Renal cortical epithelial cell (primary cell): Measurements from ENCODE around the gene POT1. TPM values are rescaled to one million over a fixed set of nuclear protein-coding genes. Genes with fewer than 3 reads are reported as not detected.
A peak's percentile ranks its signal among the peaks of the same experiment; 100 is the strongest.
"Not testable (repeated sequence)": the region's sequence is repeated elsewhere in the genome, so short reads cannot be mapped to it uniquely, and the experiment has no call there.

Experiments used
- DNase-seq: peaks from one replicate; pipeline ENCODE4 v3.0.0-alpha.2; 2011; ENCODE audit warnings: low read depth
- total RNA-seq: library from RNA; depleted of rRNA; stranded (reverse); fragments of >200 nt; gene quantifications from 2 replicates; pipeline ENCODE4 v1.2.3, GENCODE V29; 2014

The POT1 gene, protein sequence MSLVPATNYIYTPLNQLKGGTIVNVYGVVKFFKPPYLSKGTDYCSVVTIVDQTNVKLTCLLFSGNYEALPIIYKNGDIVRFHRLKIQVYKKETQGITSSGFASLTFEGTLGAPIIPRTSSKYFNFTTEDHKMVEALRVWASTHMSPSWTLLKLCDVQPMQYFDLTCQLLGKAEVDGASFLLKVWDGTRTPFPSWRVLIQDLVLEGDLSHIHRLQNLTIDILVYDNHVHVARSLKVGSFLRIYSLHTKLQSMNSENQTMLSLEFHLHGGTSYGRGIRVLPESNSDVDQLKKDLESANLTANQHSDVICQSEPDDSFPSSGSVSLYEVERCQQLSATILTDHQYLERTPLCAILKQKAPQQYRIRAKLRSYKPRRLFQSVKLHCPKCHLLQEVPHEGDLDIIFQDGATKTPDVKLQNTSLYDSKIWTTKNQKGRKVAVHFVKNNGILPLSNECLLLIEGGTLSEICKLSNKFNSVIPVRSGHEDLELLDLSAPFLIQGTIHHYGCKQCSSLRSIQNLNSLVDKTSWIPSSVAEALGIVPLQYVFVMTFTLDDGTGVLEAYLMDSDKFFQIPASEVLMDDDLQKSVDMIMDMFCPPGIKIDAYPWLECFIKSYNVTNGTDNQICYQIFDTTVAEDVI
- 23.6 and 29.7 TPM in 2 replicates for total RNA-seq

DNA sequence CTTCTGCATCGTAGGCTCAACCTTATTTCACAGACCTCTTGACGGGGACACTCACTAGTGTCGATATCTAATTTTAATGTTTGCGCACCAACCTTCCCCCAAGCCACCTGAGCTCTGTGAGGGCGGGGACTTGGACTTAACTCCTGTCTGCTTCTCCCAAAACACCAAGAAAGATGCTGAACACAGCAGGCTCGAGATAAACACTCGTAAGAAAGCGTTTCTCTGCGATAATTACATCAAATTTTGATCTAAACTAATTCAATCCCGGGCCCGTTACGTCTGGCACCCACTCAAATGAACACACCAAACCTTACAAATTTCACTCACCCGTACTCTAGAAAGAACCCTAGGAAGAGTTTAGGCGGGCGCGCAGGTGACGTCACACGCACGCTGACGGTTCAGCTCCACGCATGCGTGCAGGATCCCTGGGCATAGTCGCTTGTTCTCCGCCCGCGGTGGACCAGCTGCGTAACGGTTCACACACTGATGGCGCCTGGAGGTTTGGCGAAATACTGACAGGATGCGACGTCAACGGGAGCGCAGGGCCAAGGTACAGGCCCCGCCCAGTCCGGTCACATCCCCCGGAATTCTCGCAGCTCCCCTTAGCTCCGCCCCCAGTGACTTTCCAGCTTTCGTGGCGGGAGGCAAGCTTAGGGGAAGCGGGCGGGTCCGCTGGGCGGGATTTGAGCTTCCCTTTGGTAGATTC, at the start of gene POT1:
Gene POT1, minus strand, starts transcription at position 359 of the 706 bp plus-strand sequence. CDS start 32,652 bp downstream, outside the sequence.
- DNase-seq, result peak; percentile 98

DNA sequence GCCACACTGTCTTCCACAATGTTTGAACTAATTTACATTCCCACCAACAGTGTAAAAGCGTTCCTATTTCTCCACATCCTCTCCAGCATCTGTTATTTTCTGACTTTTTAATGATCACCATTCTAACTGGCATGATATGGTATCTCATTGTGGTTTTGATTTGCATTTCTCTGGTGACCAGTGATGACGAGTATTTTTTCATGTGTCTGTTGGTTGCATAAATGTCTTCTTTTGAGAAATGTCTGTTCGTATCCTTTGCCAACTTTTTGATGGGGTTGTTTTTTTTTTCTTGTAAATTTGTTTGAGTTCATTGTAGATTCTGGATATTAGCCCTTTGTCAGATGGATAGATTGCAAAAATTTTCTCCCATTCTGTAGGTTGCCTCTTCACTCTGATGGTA, 45.5 kb upstream of the POT1 start:
- not testable (repeated sequence) for DNase-seq

DNA sequence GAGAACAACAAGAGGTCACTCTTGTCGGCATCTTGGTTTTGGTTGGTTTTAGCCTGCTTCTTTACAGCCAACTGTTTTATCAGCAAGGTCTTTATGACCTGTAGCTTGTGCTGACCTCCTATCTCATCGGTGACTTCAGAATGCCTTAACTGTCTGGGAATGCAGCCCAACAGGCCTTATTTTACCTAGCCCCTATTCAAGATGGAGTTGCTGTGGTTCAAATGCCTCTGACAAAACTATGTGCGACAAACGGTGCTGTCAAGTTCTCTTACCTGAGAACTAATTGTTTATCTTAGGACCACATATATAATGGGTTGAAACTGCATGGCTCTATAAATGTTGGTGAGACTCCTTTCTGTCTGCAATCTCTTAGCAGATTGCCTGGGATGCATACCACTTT, 35.9 kb upstream of the POT1 start:
- no peak for DNase-seq

DNA sequence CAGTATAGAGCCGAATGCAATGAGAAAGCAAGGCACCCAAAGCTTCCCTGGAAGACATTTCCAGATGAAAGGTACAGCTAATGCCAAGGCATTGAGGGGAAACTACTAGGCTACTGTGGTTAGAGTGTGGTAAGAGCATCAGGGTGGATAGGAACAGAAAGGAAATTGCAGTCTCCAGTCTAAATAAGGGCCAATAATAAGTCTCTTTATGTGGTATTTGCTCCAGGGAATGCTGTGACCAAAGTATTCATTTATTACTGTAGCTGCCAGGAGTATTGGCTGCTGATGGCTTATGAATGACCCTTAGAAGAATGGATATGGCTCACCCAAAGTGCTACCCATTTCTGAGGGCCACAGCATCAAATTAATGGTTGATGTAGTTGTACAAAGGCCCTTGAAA, 30.1 kb upstream of the POT1 start:
- DNase-seq, result no peak

DNA sequence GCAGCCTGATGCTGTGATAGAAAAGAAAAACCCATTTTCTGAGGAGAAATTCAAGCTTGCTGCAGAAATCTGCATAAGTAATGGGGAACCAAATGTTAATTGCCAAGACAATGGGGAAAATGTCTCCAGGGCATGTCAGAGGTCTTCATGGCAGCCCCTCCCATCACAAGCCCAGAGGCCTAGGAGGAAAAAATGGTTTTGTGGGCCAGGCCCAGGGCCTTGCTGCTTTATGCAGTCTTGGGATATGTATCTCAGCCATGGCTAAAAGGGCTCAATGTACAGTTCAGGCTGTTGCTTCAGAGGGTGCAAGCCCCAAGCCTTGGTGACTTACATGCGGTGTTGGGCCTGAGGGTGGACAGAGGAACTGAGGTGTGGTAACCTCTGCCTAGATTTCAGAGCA, 28.3 kb upstream of the POT1 start:
- DNase-seq, result not testable (repeated sequence)

DNA sequence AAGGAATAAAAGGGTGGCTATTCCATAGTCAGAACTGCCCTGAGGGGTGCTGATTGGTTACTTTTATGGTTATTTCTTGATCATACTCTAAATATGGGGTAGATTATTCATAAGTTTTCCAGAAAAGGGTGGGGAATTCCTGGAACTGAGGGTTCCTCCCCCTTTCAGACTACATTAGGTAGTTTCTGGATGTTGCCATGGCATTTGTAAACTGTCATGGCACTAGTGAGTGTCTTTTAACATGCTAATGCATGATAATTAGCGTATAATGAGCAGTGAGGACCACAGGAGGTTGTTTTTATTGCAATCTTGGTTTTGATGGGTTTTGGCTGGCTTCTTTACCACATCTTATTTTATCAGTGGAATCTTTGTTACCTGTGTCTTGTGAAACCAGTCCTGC, 26.5 kb upstream of the POT1 start:
- DNase-seq, result no peak

DNA sequence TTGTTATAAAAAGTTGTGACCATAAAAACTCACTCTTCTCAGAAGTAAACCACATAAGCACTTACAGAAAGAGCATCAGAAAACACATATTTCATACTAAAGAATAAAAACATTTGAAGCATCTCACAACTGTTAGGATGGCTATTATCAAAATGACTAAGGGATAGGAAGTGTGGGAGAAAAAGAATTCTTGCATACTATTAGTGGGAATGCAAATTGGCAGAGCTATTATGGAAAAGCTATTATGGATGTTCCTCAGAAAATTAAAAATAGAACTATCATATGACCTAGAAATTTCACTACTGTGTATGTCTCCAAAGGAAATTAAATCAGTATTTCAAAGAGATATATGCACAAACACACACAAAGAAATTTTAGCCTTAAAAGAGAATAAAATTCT, 25.2 kb upstream of the POT1 start:
- DNase-seq, result no peak

DNA sequence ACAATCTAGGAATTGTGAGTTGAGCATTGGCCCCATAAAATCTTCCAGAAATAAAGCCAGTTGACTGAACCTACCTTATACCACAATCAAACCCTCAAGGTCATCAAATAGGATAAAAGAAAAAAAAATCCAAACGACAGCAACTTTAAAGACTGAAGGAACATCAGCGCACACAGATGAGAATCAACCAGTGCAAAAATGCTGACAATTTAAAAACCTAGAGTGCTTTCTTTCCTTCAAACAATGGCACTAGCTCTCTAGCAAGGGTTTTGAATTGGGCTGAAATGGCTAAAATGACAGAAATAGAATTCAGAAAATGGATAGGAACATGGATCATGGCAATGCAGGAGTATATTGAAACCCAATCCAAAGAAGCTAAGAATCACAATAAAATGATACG, 16.1 kb upstream of the POT1 start:
- DNase-seq, result no peak

DNA sequence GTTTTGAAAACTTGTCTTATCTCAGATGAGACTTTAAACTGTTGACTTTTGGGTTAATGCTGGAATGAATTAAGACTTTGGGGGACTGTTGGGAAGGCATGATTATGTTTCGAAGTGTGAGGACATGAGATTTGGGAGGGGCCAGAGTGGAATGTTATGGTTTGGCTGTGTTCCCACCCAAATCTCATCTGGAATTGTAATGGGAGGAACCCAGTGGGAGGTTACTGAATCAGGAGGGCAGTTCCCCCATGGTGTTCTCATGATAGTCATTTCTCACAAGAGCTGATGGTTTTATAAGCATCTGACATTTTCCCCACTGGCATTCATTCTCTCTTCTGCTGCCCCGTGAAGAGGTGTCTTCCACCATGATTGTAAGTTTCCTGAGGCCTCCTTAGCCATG, 13.8 kb upstream of the POT1 start:
- no peak for DNase-seq

DNA sequence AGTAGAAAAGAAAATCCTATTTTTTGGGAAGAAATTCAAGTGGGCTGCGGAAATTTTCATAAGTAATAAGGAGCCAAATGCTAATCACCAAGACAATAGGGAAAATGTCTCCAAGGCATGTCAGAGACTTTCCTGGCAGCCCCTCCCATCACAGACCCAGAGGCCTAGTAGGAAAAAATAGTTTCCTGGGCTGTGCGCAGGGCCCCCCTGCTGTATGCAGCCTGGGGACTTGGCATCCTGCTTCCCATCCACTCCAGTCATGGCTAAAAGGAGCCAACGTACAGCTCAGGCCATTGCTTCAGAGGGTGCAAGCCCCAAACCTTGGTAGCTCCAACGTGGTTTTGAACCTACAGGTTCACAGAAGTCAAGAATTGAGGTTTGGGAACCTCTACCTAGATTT, 12.8 kb upstream of the POT1 start:
- no peak for DNase-seq

DNA sequence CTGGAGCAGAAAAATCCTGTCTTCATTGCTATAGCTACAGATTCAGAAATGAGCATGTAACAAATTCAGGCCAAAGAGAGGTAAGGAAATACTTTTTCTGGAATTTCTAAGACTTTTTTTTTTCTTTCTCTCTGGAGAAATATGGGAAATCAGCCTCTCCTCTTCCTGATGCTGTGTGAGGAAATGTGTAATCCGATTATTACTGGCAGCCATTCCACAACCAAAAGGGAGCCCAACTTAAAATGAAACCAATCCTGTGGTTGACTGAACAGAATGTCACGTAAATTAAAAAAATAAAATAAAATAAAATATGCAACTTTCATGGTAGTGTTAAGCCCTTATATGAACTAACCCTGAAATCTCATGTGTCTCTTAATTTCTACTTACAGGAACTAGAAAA, 10.7 kb upstream of the POT1 start:
- no peak for DNase-seq

DNA sequence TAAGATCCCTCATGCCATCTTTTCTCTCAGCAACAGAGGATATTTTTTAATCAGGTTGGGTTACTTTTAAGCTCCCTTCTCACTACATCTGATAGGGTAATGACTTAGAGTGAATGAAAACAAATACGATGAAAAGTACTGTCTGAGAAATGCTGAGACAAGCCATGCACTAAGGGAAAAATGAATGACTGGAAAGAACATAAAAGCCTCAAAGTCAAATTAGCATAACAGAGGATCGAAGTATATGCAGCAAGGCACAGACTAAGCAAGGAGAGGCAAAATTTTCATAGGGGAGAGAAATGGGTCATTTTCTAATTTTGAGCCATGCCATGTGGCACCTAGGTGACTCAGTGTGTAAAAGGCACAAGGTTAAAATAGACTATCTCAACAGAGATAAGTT, 8.5 kb upstream of the POT1 start:
- DNase-seq, result no peak

DNA sequence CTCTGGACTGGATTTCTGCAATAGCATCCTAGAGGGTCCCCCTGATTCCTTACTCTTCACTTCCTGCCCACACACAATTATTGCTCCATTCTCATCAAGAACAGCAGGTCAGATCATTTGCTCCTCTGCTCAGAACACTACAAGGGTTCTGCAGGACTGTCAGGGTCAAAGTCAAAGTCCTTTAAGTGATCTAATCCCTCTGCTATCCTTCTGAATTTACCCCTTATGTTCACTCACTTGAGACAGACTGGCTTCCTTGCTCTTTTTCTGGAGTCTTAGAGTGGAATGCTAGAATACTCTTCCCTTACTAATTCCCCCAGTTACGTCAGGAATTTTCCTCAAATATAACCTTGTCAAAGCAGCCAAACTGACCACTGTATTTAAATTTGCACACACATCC, 7.5 kb upstream of the POT1 start:
- DNase-seq, result peak; percentile 50

DNA sequence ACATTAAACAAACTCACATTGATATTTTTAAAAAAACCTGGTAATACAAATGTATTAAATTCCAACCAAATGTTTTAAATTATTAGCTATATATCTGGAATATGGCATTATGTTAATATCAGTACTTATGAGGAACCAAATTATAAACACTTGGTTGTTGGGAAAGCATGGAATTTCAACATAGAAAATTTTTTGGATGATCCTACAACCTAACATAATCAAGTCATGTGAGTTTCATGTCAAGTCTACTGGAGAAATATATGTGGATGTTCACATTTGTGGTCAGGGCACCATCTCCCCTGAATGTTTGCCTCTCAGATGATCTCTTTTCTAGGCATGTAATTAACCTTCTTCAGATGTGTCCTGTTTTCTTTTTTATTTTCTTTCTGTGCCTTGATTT, 5.2 kb upstream of the POT1 start:
- DNase-seq, result no peak

DNA sequence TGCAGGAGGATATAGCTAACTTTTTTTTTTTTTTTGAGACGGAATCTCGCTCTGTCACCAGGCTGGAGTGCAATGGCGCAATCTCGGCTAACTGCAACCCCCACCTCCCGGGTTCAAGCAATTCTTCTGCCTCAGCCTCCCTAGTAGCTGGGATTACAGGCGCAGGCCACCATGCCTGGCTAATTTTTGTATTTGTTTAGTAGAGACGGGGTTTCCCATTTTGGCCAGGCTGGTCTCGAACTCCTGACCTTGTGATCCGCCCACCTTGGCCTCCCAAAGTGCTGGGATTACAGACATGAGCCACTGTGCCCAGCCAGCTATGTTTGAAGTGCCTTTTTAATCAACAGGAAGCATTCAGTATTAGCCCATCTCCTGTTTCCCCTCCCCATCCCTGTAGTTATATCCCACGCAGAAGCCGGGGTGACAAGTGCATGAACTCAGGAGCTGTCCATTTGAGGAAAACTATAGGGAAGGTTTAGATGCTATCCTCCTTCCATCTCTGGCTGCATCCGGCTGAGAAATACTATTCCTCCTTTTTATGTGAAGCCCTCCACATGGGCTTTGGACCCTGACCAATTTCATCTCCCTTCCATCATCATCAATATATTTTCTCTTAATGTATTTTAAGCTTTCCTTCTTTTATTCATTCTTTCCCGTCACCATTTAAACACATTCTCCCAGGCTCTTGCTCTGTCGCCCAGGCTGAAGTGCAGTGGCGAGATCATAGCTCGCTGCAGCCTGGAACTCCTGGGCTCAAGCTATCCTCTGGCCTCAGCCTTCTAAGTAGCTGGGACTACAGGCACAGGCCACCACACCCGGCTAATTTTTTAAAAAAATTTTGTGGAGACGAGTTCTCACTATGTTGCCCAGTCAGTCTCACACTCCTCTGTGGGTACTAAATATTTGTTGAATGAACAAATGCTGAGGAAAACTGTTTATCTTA, 1.3 kb upstream of the POT1 start:
- no peak for DNase-seq

DNA sequence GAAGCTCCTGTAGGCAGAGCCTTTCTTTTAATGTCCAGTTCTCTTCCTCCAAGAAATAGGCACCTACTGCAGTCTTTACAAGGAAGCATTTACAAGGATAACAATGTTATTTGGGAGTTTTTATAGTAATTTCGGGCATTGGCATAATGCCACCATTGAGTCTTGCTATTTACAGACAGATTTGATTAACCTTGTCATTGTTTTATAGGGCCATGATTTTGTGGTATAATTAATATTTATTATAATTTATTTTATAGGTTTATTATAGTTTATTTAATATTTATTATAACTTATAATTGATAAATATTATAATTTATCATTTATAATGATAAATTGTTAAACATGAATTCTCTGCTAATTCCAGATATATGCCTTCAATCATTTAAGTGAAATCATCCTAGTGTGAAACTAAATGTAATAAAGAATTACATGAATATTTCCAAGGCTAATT, 573 bp upstream of the POT1 start:
- no peak for DNase-seq

DNA sequence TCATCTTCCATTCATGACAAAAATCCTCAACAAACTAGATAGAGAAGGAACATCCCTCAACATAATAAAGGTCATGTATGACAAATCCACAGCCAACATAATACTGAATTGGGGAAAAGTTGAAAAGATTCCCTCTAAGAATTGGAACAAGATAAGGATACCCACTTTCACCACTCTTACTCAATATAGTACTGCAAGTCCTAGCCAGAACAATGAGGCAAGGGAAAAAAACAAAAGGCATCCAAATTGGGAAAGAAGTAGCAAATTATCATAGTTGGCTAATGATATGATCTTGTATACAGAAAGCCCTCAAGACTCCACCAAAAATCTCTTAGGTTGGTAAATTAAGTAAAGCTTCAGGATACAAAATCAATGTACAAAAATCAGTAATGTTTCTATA, 4.7 kb downstream of the POT1 start:
- DNase-seq, result no peak

DNA sequence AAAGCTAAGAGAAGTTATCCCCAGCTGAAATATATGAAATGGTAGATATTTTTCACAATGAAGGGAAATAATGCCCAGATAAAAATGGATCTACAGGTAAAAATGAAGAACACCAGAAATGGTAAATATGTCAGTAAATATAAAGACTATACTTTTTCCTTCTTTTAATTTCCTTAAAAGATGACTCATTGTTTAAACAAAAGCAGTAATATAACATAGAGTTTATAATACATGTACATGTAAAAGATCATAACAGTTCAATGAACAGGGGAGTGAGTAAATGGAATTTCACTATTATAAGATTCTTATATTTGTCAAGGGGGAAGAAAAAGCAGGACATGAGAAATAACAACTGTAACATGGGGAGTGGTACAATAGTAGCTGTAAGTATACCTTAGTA, 7.4 kb downstream of the POT1 start:
- DNase-seq, result no peak

DNA sequence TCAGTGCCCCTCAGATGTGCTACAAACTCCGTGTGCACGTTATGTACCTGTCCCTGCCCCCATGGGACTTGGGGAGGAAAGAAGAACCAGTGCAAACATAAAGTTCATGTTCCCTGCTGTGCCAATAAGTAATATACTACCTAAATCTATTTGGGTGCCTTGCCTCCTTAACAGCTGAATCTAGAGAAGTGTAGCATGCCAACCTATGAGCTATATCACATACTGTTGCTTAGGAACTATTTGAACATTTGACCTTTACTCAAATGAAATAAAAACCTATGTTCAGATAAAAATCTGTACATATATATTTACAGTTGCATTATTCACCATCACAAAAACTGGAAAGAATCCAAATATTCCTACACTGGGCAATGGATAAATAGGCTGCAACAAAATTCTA, 9.8 kb downstream of the POT1 start:
- no peak for DNase-seq

DNA sequence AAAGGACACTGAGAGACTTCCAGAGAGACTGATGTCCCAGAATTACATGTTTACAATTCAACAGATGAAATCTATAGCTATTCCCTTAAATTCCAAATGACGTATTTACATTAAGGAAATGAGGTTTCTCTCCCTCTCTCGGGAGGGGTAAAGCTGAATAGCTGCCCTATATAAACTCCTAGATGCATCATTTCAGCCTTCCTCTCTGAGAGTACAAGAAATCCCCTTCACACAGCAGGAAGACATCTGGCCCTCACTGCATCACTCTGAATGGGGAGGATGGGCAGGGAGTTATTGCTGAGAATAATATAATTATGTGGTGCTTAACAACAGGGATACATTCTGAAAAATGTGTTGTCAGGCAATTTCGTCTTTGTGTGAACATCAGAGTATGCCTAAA, 11.0 kb downstream of the POT1 start:
- no peak for DNase-seq

DNA sequence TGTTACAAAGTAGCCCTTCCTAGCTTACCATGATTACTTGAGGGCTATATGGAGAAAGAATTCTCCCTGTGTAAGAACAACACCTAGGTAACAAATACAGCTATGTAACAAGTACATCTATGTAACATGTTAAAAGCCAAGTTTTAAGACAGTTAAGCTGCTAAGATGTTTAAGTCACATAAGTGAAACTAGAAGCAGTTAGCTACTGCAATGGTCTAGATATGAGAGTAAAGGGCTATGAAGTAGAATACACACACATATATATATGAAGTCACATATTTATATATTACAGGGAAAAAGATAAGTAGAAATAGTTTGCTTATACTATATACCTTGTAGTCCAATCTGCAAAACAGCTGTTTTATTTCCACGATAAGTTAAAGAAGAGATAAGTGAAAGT, 14.4 kb downstream of the POT1 start:
- DNase-seq, result no peak

DNA sequence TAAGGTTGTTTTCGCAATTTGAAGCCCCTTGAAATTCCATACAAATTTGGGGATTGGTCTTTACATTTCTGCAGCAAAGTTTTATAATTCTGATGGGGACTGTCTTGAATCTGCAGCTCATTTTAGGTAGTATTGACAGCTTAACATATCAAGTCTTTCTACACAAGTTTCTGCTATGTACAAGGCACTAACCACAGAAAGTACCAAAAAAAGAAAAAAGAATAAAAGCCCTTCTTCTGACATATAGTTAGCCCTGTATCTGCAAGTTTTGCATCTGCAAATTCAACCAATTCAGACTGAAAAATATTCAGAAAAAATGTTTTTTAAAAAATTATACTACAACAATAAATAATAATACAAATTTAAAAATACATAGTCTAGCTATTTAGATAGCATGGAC, 15.3 kb downstream of the POT1 start:
- no peak for DNase-seq
